Esophagus muscularis mucosa (tissue), 3 donors: ENCODE measurements around the gene WWC1.

Experiments
- CTCF ChIP-seq, 3 experiments: fragments of 200-600 bp in 2 of 3; fragments of 450-650 bp in 1 of 3; sonication (generic) in 2 of 3; IDR thresholded peaks; one replicate each; pipeline ENCODE4 v1.5.1; 2017 to 2019; ENCODE audit warnings: antibody characterized with exemption in 3 of 3, mild to moderate bottlenecking in 2 of 3, moderate library complexity in 1 of 3
- POLR2A ChIP-seq: fragments of 450-650 bp; IDR thresholded peaks from one replicate; pipeline ENCODE4 v1.6.1; 2017; ENCODE audit warnings: antibody characterized with exemption, moderate library complexity, mild to moderate bottlenecking, low read depth
- POLR2AphosphoS5 ChIP-seq, 2 donors: sonication (generic); formaldehyde crosslinking; IDR thresholded peaks; one replicate each; pipeline ENCODE4 v1.6.1; 2017; ENCODE audit warnings: antibody characterized with exemption in 2 of 2

- no peak for TF ChIP-seq CTCF (IDR thresholded peaks at IDR 0.05)
- no peak for TF ChIP-seq POLR2A
- TF ChIP-seq POLR2AphosphoS5 (IDR thresholded peaks at IDR 0.05) = no peak
Observed at GRCh38 chr5:168364750-168365550, 73.5 kb downstream of the WWC1 start.
